ENCODE results near the gene CACNA1A.
A peak's percentile ranks its signal among the peaks of the same experiment; 100 is the strongest.

CACNA1A gene

GRCh38 chr19:13255719-13256059 lies 250.6 kb downstream of the CACNA1A start:
- no peak for TF ChIP-seq CTCF (conservative IDR thresholded peaks at IDR 0.05; ENCODE audit: low read depth, low read length)
- H3K4me3 ChIP-seq (ENCODE audit: low read depth, low read length): no peak overlapping the region
- no peak for DNase-seq (ENCODE audit: low read depth)

GRCh38 chr19:13255041-13255718 lies 251.1 kb downstream of the CACNA1A start:
- DNase-seq (ENCODE audit: low read depth): no peak
- H3K4me3 ChIP-seq (ENCODE audit: low read depth, low read length): no peak overlapping the region
- no peak for TF ChIP-seq CTCF (conservative IDR thresholded peaks at IDR 0.05; ENCODE audit: low read depth, low read length)

- no peak for TF ChIP-seq CTCF (conservative IDR thresholded peaks at IDR 0.05; ENCODE audit: low read depth, low read length)
- DNase-seq (ENCODE audit: low read depth): no peak
- H3K4me3 ChIP-seq (ENCODE audit: low read depth, low read length): no peak overlapping the region
These were observed 253.5 kb downstream of the CACNA1A start for GRCh38 chr19:13252569-13253335.

GRCh38 chr19:13244920-13245319 lies 261.4 kb downstream of the CACNA1A start:
- no peak for TF ChIP-seq CTCF (conservative IDR thresholded peaks at IDR 0.05; ENCODE audit: low read depth, low read length)
- H3K4me3 ChIP-seq (ENCODE audit: low read depth, low read length): no peak overlapping the region

GRCh38 chr19:13241231-13242104 lies 264.8 kb downstream of the CACNA1A start:
- H3K4me3 ChIP-seq (ENCODE audit: low read depth, low read length): no peak overlapping the region
- TF ChIP-seq CTCF (conservative IDR thresholded peaks at IDR 0.05; ENCODE audit: low read depth, low read length): peak; percentile 17
- no peak for DNase-seq (ENCODE audit: low read depth)

More at GRCh38 chr19:13244920-13245319, 261.4 kb downstream of the CACNA1A start:
- no peak for DNase-seq (ENCODE audit: low read depth)

- no peak for TF ChIP-seq CTCF (conservative IDR thresholded peaks at IDR 0.05; ENCODE audit: low read depth, low read length)
- no peak overlapping the region for H3K4me3 ChIP-seq (ENCODE audit: low read depth, low read length)
- no peak for DNase-seq (ENCODE audit: low read depth)
These were observed 265.8 kb downstream of the CACNA1A start for GRCh38 chr19:13240312-13241022.

Data from choroid plexus epithelial cell (primary cell).